HG03159 (cell line): ENCODE measurements around the gene MICAL2.

Experiments used
- ATAC-seq: cut with Tn5 transposase; IDR thresholded peaks from one replicate; pipeline ENCODE4 v1.9.1; 2021; ENCODE audit warnings: mild to moderate bottlenecking, moderate library complexity; ENCODE audit not compliant: unreplicated experiment

The MICAL2 gene

GRCh38 chr11:12149672-12150225 is 39.4 kb downstream of the MICAL2 start:
- ATAC-seq = no peak

GRCh38 chr11:12150831-12151382 is 40.5 kb downstream of the MICAL2 start:
- ATAC-seq = no peak

DNA sequence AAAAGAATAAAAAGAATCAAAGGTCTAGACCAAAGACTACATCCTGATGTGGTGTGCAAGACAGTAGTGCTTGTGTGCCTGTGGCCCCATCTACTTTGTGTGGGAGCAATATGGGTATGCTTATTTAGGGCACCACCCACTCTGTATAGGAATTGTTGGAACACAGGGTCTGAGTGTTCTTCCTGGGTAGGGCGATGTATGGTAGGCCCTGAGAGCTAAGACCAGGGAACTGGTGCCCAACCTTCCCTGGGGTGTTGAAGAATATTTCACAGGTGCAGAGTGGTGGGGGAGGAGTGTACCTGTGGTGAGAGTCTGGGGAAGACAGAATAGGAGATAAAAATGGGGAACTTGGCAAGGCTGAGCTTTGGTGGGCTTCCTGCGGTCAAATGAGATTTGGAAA is 41.9 kb downstream of the MICAL2 start:
- no peak for ATAC-seq

GRCh38 chr11:12154871-12155668 is 44.7 kb downstream of the MICAL2 start:
- no peak for ATAC-seq

GRCh38 chr11:12155696-12156095 is 45.3 kb downstream of the MICAL2 start:
- ATAC-seq = no peak

DNA sequence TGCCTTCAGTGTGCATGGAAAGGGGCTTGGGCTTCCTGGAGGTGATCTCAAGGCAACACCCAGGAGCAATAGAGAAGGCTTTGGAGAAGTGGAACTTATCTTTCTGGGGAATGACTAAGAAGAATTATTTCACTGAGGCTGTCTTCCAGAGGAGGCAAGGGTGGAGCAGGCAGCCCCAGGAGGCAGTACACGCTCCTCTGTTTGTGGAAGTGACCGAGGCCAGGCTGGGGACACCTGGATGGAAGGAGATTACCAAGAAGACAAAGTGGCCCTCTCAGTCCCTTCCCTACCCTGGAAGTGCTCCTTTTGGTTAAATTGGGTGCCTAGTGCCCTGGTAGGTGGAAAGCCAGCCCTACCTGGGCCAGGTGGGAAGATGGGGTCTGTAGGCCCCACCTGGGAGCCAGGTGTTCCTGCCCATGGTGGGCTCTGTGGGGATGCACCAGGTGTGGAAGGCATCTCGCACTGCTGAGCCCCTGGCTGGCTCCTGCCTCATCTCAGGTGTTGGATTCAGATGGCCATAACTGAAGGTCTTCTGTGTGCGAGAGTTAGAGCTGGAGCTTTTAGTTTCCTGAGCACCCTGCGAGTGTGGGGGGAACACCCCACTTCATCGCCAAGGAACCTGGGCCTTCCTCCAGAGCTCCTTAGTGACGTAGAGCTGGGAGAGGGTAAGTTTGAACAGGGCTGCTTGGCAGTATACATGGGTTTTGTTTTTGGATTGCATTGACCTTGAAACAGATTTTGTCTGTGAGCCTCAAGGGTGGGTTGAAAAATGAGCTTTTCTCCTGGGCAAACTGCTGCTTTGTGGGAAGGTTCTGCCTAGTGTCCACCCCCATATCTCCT is 46.1 kb downstream of the MICAL2 start:
- ATAC-seq = no peak

- ATAC-seq = no peak
Measured at GRCh38 chr11:12157241-12157661, 46.9 kb downstream of the MICAL2 start.

- ATAC-seq = no peak
Measured at GRCh38 chr11:12158909-12159308, 48.5 kb downstream of the MICAL2 start.

GRCh38 chr11:12159351-12160099 is 49.1 kb downstream of the MICAL2 start:
- ATAC-seq = no peak

DNA sequence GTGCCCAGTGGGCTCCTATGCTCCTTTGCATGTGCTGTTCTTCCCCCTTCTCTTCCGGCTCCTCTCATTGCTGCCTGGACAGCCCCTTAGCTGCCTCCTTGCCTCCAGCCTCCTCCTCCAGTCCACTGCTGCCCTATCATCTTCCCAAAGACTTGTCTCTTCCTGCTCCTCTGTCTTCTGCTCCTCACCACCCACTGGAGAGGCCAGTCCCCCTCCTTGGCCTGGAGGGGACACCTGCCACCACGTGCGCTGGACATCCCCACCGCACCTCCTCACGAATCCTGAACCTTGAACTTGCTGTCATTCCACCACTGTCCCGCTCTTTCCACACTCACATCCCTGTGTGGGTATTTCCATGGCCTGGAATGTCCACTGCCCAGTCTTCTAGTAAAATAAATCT is 49.8 kb downstream of the MICAL2 start:
- no peak for ATAC-seq

DNA sequence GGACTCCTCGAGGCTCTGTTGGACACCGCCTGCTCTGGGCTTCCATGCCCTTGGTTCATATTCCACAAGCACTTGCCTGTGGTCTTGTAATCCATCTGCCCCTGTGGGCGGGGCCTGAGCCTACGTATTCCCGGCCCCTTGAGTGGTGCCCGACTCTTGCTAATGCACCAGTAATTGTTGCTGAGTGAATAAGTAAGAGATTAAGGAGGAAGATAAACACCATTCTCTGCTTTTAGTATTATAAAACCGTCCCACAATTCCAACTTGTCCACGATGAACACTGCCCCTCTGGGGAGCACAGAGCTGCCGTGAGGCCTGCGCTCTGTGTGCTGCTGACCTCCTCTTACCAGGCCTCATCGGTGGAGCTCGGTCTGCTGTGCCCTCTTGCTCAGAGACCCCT is 50.3 kb downstream of the MICAL2 start:
- no peak for ATAC-seq

DNA sequence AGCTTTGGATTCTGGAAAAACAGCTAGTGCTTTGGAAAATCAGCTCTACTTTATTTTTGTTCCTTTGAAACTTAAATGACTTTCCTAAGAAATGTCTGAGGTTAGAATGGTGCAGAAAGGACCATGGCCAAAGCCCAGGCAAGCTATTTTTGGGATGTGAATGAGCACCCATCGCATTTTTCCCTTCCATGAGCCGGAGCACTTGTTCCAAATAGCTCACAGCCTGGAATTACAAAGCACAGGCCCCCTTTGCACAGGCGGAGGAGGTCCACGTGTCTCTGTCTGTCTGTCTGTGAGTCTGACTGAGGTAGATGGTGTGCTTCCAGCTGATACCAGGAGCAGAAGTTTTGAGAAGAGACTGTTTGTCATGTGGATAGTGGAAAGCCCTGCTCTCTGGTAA is 50.7 kb downstream of the MICAL2 start:
- no peak for ATAC-seq

DNA sequence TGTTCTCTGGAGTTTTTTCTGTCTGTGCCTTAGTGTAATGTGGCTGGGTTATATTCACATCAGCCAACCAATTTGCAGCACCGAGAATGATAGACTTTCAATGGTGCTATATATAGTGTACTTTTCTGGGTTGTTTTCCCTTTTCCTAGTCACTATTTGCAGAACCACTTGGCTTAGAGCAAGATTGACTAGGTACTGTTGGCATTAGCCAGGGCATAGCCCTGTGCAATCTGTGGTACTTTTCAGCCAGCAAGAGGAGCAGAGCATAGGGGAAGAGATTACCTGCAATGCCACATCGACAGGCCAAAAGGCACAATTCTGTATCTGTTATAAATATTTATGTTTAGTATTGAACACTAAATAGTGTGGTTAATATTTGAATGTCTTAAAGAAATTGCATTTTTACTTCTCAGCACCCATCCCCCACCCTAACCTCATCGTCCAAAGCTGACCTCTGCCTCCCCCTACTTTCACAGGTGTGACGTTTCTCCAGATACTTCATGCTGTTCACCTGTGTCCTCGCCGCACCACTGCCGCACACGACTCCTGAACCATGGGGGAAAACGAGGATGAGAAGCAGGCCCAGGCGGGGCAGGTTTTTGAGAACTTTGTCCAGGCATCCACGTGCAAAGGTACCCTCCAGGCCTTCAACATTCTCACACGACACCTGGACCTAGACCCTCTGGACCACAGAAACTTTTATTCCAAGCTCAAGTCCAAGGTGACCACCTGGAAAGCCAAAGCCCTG is 51.4 kb downstream of the MICAL2 start:
- no peak for ATAC-seq

DNA sequence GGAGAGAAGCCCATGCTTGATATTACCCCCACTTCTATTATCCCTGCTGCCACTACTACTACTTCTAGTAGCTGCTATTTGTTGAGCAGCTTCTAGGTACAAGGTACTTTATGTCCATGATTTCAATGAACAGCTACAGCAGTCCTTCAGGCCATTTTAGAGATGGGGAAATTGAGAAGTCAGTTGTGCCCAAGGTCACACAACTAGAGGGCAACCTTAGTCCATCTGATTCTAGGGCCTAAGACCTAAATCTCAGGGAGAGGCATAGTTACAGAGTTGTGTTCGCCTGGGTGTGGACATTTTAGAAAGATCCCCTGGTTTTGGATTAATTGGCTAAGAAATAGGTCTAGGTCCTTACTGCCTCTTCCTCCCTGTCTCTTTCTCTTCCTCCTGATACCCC is 52.3 kb downstream of the MICAL2 start:
- no peak for ATAC-seq

DNA sequence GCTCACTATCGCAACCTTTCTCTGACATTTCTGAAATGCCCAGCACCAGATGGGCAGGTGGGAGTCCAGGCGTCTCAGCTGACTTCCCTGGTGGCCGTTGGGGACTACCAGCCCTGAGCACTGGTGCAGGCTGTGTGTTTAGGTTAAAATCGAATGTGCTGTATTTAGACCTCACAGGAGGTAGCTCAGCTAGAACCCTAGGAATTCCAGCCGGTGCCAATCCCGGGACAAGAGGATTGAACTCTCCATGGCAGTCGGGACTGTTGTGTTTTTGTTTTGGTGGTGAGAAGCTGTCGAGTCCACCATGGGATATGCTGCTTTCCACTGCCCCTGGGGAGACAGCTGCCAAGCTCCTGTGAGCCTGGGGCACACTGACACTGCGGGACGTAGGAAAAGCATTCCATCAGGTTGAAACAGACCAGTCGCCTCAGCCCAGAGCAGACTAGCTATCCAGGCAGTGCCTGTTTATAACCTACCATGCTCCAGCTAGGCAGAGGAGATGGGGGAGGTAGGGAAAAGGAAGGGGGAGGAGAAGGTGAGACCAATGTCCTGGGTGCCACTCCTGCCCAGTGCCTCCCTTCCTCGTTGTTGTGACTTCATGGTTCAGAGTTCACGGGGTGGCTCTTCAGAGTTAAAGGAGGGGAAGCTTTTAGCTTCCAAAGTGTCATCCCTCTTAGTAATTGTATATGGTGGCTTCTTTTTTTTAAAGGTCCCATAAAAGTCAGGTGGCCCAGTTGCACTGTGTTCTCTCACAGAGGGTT is 53.0 kb downstream of the MICAL2 start:
- ATAC-seq = no peak

DNA sequence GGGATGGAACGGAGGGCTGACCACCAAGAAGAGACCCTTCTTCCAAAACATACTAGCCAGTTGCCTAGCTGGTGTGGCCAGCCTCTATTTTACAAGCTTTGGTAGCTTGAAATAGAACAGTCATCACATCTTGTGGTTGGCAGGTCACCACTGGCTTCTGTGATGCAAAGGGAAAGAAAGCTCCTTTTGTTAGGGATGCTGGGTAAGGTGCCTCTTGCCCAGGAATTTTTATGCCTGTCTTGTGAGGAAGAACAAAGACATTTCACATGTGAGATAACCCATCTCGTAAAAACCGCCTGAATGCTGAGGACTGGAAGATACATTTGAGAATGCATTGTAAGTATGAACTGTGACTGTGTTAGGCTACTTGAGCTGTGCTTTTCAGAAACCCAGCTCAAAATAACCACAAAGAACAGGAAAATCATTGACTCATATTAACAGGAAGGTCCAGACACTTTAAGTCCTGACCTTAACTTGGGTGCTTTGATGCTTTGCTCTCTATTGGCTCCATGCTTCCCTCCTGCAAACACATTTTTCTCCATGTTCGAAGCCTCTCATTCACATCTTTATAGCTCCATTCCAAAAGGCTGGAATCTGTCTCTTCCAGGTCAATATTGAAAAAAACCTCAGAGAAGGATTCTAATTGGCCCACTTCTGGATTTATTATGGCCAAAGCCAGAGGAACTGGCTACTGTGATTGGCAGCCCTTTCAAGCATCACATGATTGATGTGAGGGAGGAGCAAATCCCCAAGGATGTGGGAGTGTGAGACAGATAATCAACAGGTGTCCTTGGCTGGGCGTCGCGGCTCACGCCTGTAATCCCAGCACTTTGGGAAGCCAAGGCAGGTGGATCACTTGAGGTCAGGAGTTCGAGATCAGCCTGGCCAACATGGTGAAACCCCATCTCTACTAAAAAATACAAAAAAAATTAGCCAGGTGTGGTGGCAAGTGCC is 53.9 kb downstream of the MICAL2 start:
- ATAC-seq = no peak

DNA sequence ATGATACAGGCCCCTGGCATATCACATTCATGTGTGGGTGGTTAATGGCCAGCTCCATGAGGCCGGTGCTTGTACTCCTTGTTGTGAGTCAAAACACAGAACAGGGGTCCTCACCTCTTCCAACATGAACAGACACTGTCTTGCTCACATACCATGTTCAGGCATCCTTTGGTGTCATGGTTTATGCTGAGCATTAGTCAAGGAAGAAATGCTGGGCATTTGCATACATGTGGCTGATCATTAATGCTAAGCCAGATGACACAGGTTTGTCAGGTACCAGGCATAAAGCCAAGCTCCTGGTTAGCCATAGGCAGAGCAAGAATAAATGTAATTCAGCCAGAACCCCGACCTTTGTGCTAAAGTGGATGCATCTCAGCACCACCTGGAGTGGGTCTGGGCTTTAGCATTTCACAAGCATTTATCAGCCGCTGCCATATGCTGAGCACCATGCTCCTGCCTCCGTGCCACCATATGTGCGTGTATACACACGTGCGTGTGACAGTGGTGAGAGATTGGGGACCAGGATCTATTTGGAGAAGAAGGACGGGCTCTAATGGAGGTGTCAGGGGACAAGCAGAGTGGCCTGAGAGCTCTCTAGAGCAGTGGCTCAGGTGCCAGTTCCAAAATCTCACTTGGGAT is 55.0 kb downstream of the MICAL2 start:
- ATAC-seq = no peak
